HL-60 (cell line): Measurements from ENCODE around the gene SLC22A1.

Experiments
- DNase-seq, 2 experiments: peaks; one replicate each; pipeline ENCODE4 v3.0.0-alpha.2; 2010 to 2020; ENCODE audit warnings: low read depth in 1 of 2, low spot score in 1 of 2
- H3K27ac ChIP-seq: fragments of 250-450 bp; sonication (Bioruptor Pico); replicated peaks from 2 replicates; pipeline ENCODE4 v1.5.1; 2020; ENCODE audit warnings: mild to moderate bottlenecking, moderate library complexity
- H3K27me3 ChIP-seq: fragments of 250-450 bp; sonication (Bioruptor Pico); 2 replicates; pipeline ENCODE4 v1.5.1; 2021; ENCODE audit warnings: mild to moderate bottlenecking, moderate library complexity; ENCODE audit not compliant: insufficient read depth, poor library complexity, severe bottlenecking
- H3K4me3 ChIP-seq: replicated peaks from 2 replicates; pipeline ENCODE4 v1.5.1; 2011; ENCODE audit warnings: mild to moderate bottlenecking, control low read depth, low read length; ENCODE audit not compliant: insufficient read depth
- CTCF ChIP-seq: IDR thresholded peaks from one replicate; pipeline ENCODE4 v1.5.1; 2011; ENCODE audit warnings: low read length, control low read depth, inconsistent platforms; ENCODE audit not compliant: insufficient read depth
- GABPA ChIP-seq: IDR thresholded peaks from 2 replicates; pipeline ENCODE4 v1.6.1; 2012; ENCODE audit warnings: low read depth
- POLR2AphosphoS5 ChIP-seq: IDR thresholded peaks from 2 replicates; pipeline ENCODE4 v1.6.1; 2012; ENCODE audit warnings: low read depth
- SPI1 ChIP-seq: IDR thresholded peaks from 2 replicates; pipeline ENCODE4 v1.6.1; 2012; ENCODE audit warnings: low read depth, mild to moderate bottlenecking, borderline replicate concordance
- TF ChIP-seq, protein P1 (sequence below): IDR thresholded peaks from 2 replicates; pipeline ENCODE4 v1.6.1; 2012; ENCODE audit warnings: low read depth; ENCODE audit not compliant: insufficient replicate concordance

The SLC22A1 gene

DNA sequence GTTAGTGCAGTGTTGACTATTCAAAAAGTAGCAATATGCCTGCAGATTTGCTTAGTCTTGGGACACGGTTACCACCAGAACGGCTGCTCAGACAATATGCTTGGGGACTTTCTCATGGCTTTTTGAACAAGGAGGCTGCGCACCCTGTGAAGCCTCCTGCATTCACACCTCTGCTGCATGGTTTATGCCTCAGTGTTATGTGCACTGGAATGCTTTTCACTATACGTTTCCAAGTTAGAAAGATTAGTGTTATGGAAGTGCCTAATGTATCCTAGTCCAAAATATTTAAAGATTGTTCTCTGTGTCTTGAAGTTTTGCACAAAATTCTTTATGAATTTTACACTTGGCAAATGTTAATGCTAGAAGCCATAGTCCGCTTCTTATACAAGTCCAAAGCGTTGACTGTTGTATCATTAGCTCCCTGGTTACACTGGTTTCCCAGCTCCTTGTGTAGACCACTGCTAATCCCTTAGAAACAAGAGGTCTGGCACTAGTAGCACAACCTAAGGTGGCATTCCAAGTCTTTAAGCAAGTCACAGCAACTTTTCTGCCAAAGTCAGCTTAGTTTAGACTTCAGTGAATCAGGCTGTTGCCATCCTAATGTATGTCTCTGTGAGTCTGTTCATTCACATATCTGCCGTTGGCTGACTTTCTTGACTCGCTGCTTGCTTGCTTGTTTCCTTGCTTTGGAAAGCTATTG, 26.3 kb upstream of the SLC22A1 start:
- Histone ChIP-seq H3K27me3 (no peaks in the 10 kb centered on the region), H3K27ac (no peak overlapping the region), H3K4me3 (no peak overlapping the region)
- no peak for DNase-seq
- TF ChIP-seq SPI1: no peak

GRCh38 chr6:160101277-160102205, 20.1 kb upstream of the SLC22A1 start:
- H3K27me3 ChIP-seq: no peaks in the 10 kb centered on the region
- no peak overlapping the region for H3K27ac ChIP-seq
- DNase-seq: no peak
- TF ChIP-seq POLR2AphosphoS5 (no peak), CTCF (no peak), SPI1 (no peak), GABPA (no peak)
- TF ChIP-seq, protein P1, sequence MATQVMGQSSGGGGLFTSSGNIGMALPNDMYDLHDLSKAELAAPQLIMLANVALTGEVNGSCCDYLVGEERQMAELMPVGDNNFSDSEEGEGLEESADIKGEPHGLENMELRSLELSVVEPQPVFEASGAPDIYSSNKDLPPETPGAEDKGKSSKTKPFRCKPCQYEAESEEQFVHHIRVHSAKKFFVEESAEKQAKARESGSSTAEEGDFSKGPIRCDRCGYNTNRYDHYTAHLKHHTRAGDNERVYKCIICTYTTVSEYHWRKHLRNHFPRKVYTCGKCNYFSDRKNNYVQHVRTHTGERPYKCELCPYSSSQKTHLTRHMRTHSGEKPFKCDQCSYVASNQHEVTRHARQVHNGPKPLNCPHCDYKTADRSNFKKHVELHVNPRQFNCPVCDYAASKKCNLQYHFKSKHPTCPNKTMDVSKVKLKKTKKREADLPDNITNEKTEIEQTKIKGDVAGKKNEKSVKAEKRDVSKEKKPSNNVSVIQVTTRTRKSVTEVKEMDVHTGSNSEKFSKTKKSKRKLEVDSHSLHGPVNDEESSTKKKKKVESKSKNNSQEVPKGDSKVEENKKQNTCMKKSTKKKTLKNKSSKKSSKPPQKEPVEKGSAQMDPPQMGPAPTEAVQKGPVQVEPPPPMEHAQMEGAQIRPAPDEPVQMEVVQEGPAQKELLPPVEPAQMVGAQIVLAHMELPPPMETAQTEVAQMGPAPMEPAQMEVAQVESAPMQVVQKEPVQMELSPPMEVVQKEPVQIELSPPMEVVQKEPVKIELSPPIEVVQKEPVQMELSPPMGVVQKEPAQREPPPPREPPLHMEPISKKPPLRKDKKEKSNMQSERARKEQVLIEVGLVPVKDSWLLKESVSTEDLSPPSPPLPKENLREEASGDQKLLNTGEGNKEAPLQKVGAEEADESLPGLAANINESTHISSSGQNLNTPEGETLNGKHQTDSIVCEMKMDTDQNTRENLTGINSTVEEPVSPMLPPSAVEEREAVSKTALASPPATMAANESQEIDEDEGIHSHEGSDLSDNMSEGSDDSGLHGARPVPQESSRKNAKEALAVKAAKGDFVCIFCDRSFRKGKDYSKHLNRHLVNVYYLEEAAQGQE: no peak
- H3K4me3 ChIP-seq: no peak overlapping the region

GRCh38 chr6:160102399-160102798, 19.2 kb upstream of the SLC22A1 start:
- DNase-seq: no peak

More at GRCh38 chr6:160102399-160102798, 19.2 kb upstream of the SLC22A1 start:
- TF ChIP-seq SPI1 (no peak), POLR2AphosphoS5 (no peak), CTCF (no peak), GABPA (no peak)
- TF ChIP-seq, protein P1: no peak
- no peak overlapping the region for H3K4me3 ChIP-seq
- no peaks in the 10 kb centered on the region for H3K27me3 ChIP-seq
- no peak overlapping the region for H3K27ac ChIP-seq
